K562 (cell line): ENCODE results near the gene PAPOLB. TPM values are rescaled to one million over a fixed set of nuclear protein-coding genes. Genes with fewer than 3 reads are reported as not detected.

Experiments used
- ATAC-seq: fragments of 200-7000 bp; cut with Tn5 transposase; 3 replicates; pipeline ENCODE4 v1.9.1; 2020; ENCODE audit warnings: moderate library complexity
- BruUV-seq: library from RNA; stranded (reverse); fragments of 400-500 nt; replicated peaks from 2 replicates; lab custom pipeline; 2021; lab: Mats Ljungman, UMichigan
- CTCF ChIA-PET: fragments of 300-600 bp; formaldehyde crosslinking; extraction: SDS; loops from one replicate; lab custom pipeline; 2021; ENCODE audit warnings: low intra/inter-chr PET ratio; lab: Yijun Ruan, JAX
- POLR2A ChIA-PET: fragments of 300-600, 350-650 bp; sonication (Branson Sonifier 250); formaldehyde crosslinking; extraction: SDS; loops from one replicate; lab custom pipeline; 2021; ENCODE audit warnings: antibody characterized with exemption, inconsistent platforms; lab: Yijun Ruan, JAX
- DNase-seq, 4 experiments: peaks; one replicate each; pipeline versions ENCODE4 v3.0.0 to v3.0.0-alpha.2; 2011 to 2018; ENCODE audit warnings: low spot score in 3 of 4, mixed read lengths in 3 of 4; ENCODE audit errors: extremely low read depth in 1 of 4
- FAIRE-seq: peaks from 2 replicates; lab custom pipeline; 2011; peaks lifted over from hg19 to GRCh38; lab: Jason Lieb, UNC
- H2AFZ ChIP-seq: 2 replicates; pipeline ENCODE4 v1.6.0; 2011; ENCODE audit warnings: low read depth, low read length, control low read depth, inconsistent platforms
- H3K27ac ChIP-seq: fragments of 200-600 bp; 3 replicates; pipeline ENCODE4 v1.8.0; 2011; ENCODE audit warnings: low read depth, mild to moderate bottlenecking, control low read depth, inconsistent platforms, low read length, moderate library complexity, mixed read lengths; ENCODE audit errors: extremely low read depth
- H3K27me3 ChIP-seq, 2 experiments: fragments of 300-600 bp in 1 of 2; 2 replicates in 1 of 2; 3 replicates in 1 of 2; pipeline versions ENCODE4 v1.6.0 to v1.8.0; 2011; ENCODE audit warnings: inconsistent platforms in 2 of 2, low read length in 2 of 2, mild to moderate bottlenecking in 1 of 2, mixed read lengths in 1 of 2, moderate library complexity in 1 of 2; ENCODE audit not compliant: control insufficient read depth in 2 of 2, insufficient read depth in 2 of 2
- H3K36me3 ChIP-seq: fragments of 300-600 bp; 3 replicates; pipeline ENCODE4 v1.8.0; 2011; ENCODE audit warnings: mild to moderate bottlenecking, low read length, inconsistent platforms; ENCODE audit not compliant: control insufficient read depth, insufficient read depth
- H3K4me1 ChIP-seq, 2 experiments: fragments of 200-600 bp in 1 of 2; replicated peaks in 1 of 2; 2 replicates in 1 of 2; 3 replicates in 1 of 2; pipeline versions ENCODE4 v1.5.1 to v1.8.0; 2011; ENCODE audit warnings: inconsistent platforms in 2 of 2, low read length in 2 of 2, mild to moderate bottlenecking in 1 of 2, mixed read lengths in 1 of 2, moderate library complexity in 1 of 2; ENCODE audit not compliant: control insufficient read depth in 2 of 2, insufficient read depth in 2 of 2
- H3K4me2 ChIP-seq: 2 replicates; pipeline ENCODE4 v1.6.1; 2011; ENCODE audit warnings: low read length, control low read depth, inconsistent platforms, mixed read lengths; ENCODE audit not compliant: insufficient read depth
- H3K4me3 ChIP-seq: fragments of 200-600 bp; sonication (generic), shearing (Covaris generic); 2 replicates; pipeline ENCODE4 v1.5.1; 2016; ENCODE audit warnings: control low read depth, inconsistent platforms
- H3K79me2 ChIP-seq: fragments of 200-600 bp; 3 replicates; pipeline ENCODE4 v1.8.0; 2011; ENCODE audit warnings: low read length, inconsistent platforms; ENCODE audit not compliant: control insufficient read depth, insufficient read depth
- H3K9ac ChIP-seq, 2 experiments: 2 replicates each; pipeline versions ENCODE4 v1.6.0 to v1.6.1; 2011; ENCODE audit warnings: low read depth in 2 of 2, low read length in 2 of 2, control low read depth in 1 of 2, inconsistent platforms in 1 of 2, mild to moderate bottlenecking in 1 of 2, mixed read lengths in 1 of 2; ENCODE audit not compliant: insufficient read depth in 1 of 2
- H3K9me1 ChIP-seq: one replicate; pipeline ENCODE4 v1.6.0; 2011; ENCODE audit warnings: inconsistent platforms, mild to moderate bottlenecking, low read length, moderate library complexity; ENCODE audit not compliant: control insufficient read depth, insufficient read depth
- H3K9me3 ChIP-seq: replicated peaks from 2 replicates; pipeline ENCODE4 v1.5.1; 2011; ENCODE audit warnings: low read depth, low read length, inconsistent platforms; ENCODE audit not compliant: control insufficient read depth, insufficient read depth
- H4K20me1 ChIP-seq: replicated peaks from 2 replicates; pipeline ENCODE4 v1.6.1; 2011; ENCODE audit warnings: low read length, inconsistent platforms, mixed read lengths; ENCODE audit not compliant: control insufficient read depth, insufficient read depth
- ARID3B ChIP-seq: fragments of 250-450 bp; sonication (Bioruptor Pico); IDR thresholded peaks from 2 replicates; pipeline ENCODE4 v1.4.0; 2020; ENCODE audit warnings: borderline replicate concordance
- MAX ChIP-seq: sonication (generic); formaldehyde crosslinking; IDR thresholded peaks from 2 replicates; pipeline ENCODE4 v1.9.0; 2022; ENCODE audit warnings: mild to moderate bottlenecking, missing genetic modification reagents
- SAFB2 ChIP-seq: fragments of 200-400 bp; formaldehyde crosslinking; IDR thresholded peaks from 2 replicates; pipeline ENCODE4 v1.6.1; 2018; ENCODE audit warnings: borderline replicate concordance, low read length, low read depth, moderate library complexity; ENCODE audit not compliant: severe bottlenecking
- SMC3 ChIP-seq: conservative IDR thresholded peaks from 2 replicates; pipeline ENCODE4 v1.6.1; 2011; ENCODE audit warnings: low read depth, low read length, improper control_type of control experiment; ENCODE audit not compliant: insufficient read depth
- TSHZ1 ChIP-seq: fragments of 250-450 bp; sonication (Bioruptor Pico); IDR thresholded peaks from 2 replicates; pipeline ENCODE4 v1.4.0; 2020; ENCODE audit warnings: mild to moderate bottlenecking, moderate library complexity
- ZNF274 ChIP-seq: IDR thresholded peaks from 2 replicates; pipeline ENCODE4 v1.6.1; 2011; ENCODE audit warnings: low read depth, mild to moderate bottlenecking, low read length, moderate library complexity, borderline replicate concordance
- WGBS: fragments of 100-300 bp; shearing (Covaris generic); methylation state at CpG from one replicate; pipeline ENCODE4 v1.1.6; 2016; ENCODE audit warnings: low coverage, mixed read lengths; ENCODE audit not compliant: insufficient coverage; ENCODE audit errors: missing lambda C conversion rate; 5-methylcytosine and 5-hydroxymethylcytosine counted together
- in situ Hi-C: fragments of 300-500 bp; cut with MboI; formaldehyde crosslinking; loops from 4 replicates; pipeline ENCODE4 v1.15.0; 2018; ENCODE audit warnings: inconsistent platforms, mixed read lengths
- intact Hi-C: fragments of 100-400 bp; cut with micrococcal nuclease; formaldehyde crosslinking; loops from 2 replicates; pipeline ENCODE4 v1.14.2; 2022
- polyA plus RNA-seq, 8 experiments: library from polyadenylated mRNA; depleted of rRNA in 4 of 8; stranded (reverse) in 5 of 8; unstranded in 3 of 8; fragments of >200 nt; fragmentation: Nextera tagmentation in 2 of 8; fragmentation: Illumina TruSeq in 1 of 8; extraction: Ambion mirVana in 2 of 8; extraction: Trizol in 1 of 8; gene quantifications; 2 replicates each; pipeline versions ENCODE4 v1.2.1 to v1.2.3, GENCODE V29; 2011 to 2014; ENCODE audit warnings: inconsistent platforms in 1 of 8, missing spikeins in 1 of 8
- total RNA-seq, 7 experiments: library from RNA; depleted of rRNA in 6 of 7; stranded (reverse); fragments of >200 nt in 6 of 7; fragmentation: Illumina TruSeq in 2 of 7; extraction: Trizol in 2 of 7; gene quantifications; 2 replicates each; pipeline versions ENCODE4 v1.2.1 to v1.2.3, GENCODE V29; 2011 to 2021; ENCODE audit warnings: low replicate concordance in 1 of 7

The PAPOLB gene
- total and polyA plus RNA-seq, 9 of the 15 experiments (the other 6 are each of a cell fraction or from before 2014, with no cell fraction given): 0.04 to 0.33 (median 0.16) TPM; not detected in 4

GRCh38 chr7:4841836-4842235 lies 20.0 kb downstream of the PAPOLB start:
- DNase-seq (no peak), FAIRE-seq (no peak), ATAC-seq (no peak)
- Histone ChIP-seq H3K9me1 (no peaks in the 10 kb centered on the region), H3K27ac (no peak overlapping the region), H3K79me2 (no peaks in the 10 kb centered on the region; the same call in 2 of the 3 replicates), H3K36me3 (no peaks in the 10 kb centered on the region), H2AFZ (no peak overlapping the region), H3K4me2 (no peak overlapping the region), H3K27me3 (no peaks in the 10 kb centered on the region), H3K9me3 (no peaks in the 10 kb centered on the region), H4K20me1 (peaks cover 5% of the 10 kb centered on the region), H3K4me3 (no peak overlapping the region), H3K9ac (no peak overlapping the region), H3K4me1 (peaks cover 0 to 29% of the 10 kb centered on the region in 2 experiments; a peak in 2 of 5 replicates)
- intact Hi-C loops: no loop called here
- TF ChIP-seq SAFB2: no peak
- no peak for TF ChIP-seq TSHZ1
- no peak for TF ChIP-seq ZNF274
- TF ChIP-seq ARID3B (CRISPR knock-in tag): no peak
- TF ChIP-seq SMC3: no peak
- no peak for TF ChIP-seq MAX (CRISPR knock-in tag)
- ChIA-PET CTCF (no interaction called here), POLR2A (interaction anchor here (0.8 to 1.0 kb wide), 2 partner anchors 21 to 245 kb away, joined by 3 to 5 read pairs; no protein-coding TSS in a partner anchor)
- in situ Hi-C loops: no loop called here
- BruUV-seq: no TSS peak
- WGBS: 79% methylated on average over 13 of the region's 13 CpGs
